ENCODE results near the gene ZCCHC10.
"Not testable (repeated sequence)": the region's sequence is repeated elsewhere in the genome, so short reads cannot be mapped to it uniquely, and the experiment has no call there.

Gene ZCCHC10

DNA sequence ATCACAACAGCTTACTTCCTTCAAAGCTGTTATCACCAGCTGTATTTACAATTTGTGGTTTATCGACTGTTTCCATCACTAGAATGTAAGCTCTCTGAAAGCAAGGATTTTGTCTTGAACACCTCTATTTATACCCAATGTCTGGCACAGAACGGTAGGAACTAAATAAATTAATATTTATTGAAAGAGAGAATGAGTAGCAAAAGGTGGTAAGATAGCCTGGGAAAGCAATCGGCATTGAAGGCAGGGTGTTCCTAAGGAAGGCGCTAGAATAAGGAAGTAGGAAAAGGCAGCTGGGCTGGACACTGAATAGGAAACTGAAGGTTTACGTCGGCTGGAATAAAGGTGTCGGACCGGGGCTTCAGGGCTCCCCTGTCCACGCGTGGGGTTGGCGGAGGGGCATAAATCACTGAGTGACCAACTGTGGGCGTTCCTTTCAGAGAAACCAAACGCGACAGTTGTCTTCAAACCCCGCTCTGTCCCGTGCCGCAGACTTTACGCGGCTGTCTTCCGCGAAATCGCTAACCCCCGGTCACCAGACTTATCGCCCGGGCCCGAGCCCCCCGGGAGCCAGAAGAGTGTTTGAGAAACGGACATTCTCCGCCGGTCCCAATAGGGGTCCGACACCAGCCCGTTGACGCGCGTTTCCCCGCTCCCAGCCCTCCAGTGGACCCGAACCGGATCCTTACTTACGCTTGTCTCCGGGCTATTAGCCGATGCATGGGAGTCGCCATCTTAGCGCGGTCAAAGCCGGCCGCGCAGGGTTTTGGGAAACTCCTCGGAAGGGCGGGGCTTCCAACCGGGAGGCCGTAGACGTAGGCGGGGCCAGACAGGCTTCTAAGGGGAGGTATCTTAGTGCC lies at the start of gene ZCCHC10:
Gene ZCCHC10, minus strand, starts transcription at position 746 of the 860 bp plus-strand sequence. Its CDS starts 12 bp downstream, at position 734.
- DNase-seq (ENCODE audit: low spot score), result peak; percentile 97

DNA sequence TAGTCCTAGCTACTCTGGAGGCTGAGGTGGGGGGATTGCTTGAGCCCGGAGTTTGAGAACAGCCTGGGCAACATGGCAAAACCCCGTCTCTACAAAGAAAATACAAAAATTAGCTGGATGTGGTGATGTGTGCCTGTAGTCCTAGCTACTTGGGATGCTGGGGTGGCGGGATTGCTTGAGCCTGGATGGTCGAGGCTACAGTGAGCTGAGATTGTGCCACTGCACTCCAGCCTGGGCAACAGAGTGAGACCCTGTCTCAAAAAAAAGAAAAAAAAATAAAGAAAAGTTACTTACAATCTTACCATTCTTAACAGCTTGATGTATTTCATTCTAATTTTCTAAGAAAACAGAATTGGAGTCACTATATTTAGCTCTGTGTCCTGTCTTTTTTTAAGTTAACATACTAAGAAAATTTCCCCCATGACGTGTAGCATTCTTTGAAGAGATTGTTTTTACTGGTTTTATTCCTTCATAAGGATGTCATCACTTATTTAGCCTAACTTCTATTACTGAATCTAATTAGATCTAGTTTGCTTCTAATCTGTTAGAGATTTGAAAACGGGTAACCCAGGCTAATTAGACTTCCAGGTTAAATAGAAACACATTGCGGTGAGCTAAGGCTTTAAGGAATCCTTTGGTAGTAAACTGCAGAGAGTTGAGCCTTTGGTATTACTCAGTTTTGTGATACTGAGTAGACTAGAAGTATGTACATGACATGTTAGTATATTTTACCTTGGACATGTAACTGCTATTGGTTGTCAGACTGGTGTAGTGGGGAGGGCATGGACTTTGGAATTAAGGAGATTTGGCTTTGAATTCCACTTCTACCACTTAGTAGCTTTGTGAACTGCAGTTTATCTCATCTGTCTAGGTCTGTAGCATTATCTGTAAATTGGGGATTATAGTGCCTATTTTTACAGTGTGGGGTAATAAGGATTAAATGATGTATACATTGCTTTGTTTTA lies 49.5 kb upstream of the ZCCHC10 start:
- DNase-seq (ENCODE audit: low spot score), result no peak

DNA sequence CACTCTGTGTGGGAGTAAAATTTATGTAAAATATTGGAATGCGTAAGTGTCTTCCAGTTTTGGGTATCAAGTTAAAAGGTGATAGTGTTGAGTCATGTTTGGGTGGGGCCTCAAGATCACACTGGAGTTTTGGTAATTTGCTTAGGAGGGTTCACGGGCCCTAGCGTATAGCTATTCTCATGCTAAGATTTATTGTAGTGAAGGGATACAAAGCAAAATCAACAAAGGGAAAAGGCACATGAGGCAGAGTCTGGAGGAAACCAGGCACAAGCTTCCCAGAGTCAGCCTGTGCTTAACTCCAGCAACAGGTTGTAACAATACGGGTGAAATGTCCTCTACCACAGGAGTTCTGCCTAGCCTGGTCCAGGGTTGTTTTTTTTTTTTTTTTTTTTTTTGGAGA lies 45.7 kb upstream of the ZCCHC10 start:
- no peak for DNase-seq (ENCODE audit: low spot score)

DNA sequence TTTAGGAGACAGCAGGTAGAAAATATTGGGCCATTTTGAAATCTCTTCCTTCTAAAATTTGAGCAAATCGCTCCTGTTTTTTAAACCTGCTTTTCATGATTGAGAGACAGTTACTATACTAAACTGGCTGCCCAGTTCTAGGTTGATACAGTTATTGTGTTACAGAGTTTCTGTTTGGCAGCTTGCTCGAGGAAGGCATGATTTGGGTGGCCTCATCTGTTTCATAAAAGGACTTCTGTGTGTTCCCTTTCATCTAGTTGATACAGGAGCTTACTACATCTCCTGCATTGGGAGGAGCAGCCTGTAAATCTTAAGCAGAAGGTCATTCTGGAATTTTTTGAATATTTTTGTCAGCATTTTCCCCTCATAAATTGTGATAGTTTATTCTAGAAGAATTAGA lies 39.7 kb upstream of the ZCCHC10 start:
- no peak for DNase-seq (ENCODE audit: low spot score)

DNA sequence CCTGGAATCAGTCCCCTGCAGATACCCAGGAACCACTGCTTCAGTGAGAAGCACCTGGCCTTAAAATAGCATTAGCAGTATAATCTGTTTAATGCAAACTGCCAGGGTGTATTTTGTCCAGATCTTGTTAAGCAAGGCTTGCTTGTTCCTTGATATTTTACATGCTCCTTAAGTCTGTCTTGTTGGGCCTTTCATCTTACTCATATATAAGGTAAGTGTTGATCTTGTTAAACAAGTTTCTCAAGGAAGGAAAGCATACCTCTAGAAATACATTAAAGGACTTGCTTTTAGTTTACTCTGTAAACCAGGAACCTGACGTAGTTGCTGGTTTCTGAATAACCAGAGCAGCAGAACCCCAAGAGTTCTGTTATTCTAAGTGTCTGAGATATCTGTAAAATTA lies 39.1 kb upstream of the ZCCHC10 start:
- no peak for DNase-seq (ENCODE audit: low spot score)

GRCh38 chr5:133063965-133064364 lies 37.6 kb upstream of the ZCCHC10 start:
- no peak for DNase-seq (ENCODE audit: low spot score)

DNA sequence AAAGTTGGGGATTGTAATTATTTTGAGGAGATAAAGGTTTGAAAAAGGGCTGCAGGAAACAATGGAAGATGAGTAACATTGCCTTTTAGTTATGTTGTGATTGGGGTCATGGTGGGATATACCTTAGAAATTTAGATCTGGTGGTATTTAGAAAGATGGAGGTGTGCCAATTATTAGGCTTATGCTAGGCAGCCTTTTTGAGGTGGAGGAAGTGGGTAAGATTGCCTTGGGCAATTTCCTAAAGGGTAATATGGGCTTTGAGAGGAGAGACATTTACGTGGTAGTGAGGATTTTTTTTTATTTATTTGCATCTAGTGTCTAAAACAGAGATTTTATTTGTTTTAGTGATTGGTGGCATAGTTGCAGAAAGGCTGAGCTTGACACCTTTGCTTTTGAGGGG lies 35.9 kb upstream of the ZCCHC10 start:
- no peak for DNase-seq (ENCODE audit: low spot score)

DNA sequence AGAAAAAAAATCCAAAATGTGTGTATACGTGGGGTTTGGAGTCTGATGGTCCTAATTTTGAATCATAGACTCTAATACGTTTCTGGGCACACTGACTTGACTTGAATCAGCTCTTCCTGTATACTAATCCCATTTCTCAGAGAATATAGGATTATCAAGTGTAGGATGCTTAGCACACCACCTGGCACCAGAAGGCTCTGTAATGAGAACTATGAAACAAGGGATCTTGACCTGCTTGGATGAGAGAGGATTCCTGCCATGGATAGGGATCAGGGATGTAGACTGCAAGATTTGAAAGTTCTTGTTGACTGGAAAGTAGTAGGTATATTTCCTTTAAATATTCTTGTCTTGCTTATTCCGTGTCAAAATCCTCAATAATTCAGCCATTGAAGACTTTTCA lies 33.3 kb upstream of the ZCCHC10 start:
- no peak for DNase-seq (ENCODE audit: low spot score)

DNA sequence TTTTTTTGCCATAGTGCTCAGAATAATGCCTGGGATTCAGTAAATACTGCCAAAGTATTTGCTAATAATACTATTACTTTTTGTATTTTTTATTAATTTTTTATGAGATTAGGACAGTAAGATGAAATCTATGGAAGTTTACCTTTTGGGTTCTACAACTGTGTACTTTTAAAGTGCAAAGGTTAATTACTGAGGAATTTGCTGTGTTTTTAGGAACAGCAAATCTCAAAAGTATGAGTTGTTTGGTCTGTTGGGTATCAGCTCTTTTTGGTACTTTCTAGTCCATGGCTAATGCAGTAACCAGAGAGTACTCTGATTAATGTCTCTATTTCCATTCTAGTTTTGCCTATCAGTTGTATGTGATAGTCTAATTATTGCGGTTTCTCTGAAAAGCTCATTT lies 30.5 kb upstream of the ZCCHC10 start:
- no peak for DNase-seq (ENCODE audit: low spot score)

- no peak for DNase-seq (ENCODE audit: low spot score)
These were observed 28.5 kb upstream of the ZCCHC10 start for GRCh38 chr5:133054697-133055471.

- DNase-seq (ENCODE audit: low spot score), result no peak
These were observed 27.1 kb upstream of the ZCCHC10 start for GRCh38 chr5:133053448-133053847.

DNA sequence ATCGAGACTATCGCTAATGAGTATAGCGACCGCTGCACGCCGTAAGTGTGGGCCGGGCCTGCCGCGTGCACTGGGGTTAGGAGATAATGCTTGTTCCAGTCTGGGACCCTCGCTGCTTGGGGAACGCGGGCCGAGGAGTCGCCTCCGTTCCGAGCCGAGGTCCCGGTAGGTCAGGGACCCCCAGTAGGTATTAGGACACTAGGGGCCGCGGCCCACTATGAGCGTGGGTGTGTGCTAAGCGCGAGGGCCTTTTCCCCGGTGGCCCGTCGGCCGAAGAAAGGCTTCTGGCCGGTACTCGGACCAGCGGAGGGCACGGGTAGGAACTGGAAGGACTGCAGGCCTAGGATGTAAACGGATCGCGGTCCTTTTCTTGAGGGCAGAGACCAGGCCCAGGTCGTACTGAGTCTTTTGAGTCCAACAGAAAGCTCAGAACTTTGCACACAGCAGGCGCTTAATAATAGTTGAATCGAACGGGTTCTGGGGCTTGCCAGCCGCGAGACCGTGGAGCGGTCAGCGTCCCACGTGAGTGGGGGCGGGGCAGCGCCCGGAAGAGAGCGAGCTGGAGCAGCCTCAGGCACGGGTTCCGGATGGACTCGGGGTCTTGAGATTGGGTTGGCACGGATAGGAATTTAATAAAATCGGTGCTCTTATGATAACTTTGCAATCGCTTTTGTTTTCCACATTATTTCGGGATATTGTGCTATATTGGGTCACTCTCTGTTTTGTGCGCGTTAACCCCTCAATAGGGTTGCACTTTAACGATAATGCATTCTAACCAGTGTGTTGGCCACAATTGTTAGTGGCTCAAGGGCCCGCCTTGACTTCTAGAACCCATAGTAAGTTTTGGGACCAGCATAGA lies 26.2 kb upstream of the ZCCHC10 start:
- peak; percentile 33 for DNase-seq (ENCODE audit: low spot score)

DNA sequence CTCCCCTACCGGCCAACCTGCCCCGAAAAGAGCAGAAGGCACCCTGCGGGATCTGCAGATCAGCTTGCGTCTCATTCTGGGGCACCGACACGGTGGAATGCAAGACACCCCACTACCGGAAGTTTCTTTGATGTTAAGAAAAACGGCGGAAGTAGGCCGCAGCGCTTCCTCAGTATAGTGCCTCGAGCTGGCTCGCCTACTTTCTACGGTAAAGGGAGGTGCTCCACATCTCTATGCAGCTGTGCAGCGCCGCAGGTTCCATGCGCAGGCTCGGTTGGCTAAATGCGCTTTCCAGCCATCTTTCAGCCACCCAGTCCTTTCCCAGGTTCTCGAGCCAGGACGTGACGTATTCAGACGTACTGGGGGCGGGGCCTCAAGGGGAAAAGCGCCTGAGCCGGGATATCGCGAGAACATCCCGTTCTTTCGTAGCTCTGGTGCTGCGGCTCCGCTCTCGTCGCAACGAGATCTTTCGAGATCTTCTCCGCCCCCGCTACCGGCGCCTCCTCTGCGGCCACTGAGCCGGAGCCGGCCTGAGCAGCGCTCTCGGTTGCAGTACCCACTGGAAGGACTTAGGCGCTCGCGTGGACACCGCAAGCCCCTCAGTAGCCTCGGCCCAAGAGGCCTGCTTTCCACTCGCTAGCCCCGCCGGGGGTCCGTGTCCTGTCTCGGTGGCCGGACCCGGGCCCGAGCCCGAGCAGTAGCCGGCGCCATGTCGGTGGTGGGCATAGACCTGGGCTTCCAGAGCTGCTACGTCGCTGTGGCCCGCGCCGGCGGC lies 25.4 kb upstream of the ZCCHC10 start, which contains the start of gene HSPA4:
Gene HSPA4, plus strand, starts transcription at position 472 of the 775 bp plus-strand sequence. Its CDS starts 238 bp downstream, at position 710.
- peak; percentile 99 for DNase-seq (ENCODE audit: low spot score)

DNA sequence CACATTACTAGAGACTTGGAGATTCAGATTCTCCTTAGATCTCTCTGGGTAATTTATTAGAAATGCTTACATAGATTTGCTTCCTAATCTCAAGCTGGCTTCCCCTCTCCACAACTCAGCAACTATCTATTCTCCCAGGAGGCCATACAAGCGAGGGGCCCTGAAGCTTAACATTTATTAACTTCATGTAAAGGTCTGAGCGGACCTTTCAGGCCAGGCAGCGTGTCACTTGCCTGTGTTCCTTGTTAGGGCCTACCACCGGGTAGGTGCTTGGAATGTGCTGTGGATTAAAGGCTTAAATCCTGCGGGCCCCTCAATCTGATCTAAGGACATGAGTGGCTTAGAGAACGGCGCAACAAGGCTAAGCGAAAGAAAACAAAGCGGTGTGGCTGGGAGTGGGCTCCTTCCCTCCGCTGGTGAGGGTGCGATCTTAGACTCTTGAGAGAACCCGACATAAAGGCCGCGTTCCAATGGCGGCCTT lies 24.8 kb upstream of the ZCCHC10 start:
- DNase-seq (ENCODE audit: low spot score), result no peak

DNA sequence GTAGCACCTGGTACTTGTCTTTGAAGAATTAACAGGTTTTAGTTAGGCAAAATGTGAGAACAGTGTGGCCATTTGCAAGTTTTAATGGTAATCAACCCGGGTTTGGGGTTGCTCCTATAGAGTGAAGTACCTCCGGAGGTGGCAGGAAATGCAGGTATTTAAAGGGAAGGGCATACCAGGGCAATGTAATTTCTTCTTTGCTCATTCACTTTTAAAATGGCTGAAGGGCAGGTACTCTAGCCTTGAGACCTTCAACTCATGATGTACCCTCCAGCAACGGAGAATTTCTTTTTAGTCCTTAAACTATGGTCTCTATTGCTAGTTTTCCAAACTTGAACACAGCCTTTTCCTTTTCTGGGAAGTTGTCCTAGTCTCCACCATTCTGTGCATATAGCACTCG lies 24.2 kb upstream of the ZCCHC10 start:
- no peak for DNase-seq (ENCODE audit: low spot score)

GRCh38 chr5:133049726-133050048 lies 23.3 kb upstream of the ZCCHC10 start:
- DNase-seq (ENCODE audit: low spot score), result no peak

DNA sequence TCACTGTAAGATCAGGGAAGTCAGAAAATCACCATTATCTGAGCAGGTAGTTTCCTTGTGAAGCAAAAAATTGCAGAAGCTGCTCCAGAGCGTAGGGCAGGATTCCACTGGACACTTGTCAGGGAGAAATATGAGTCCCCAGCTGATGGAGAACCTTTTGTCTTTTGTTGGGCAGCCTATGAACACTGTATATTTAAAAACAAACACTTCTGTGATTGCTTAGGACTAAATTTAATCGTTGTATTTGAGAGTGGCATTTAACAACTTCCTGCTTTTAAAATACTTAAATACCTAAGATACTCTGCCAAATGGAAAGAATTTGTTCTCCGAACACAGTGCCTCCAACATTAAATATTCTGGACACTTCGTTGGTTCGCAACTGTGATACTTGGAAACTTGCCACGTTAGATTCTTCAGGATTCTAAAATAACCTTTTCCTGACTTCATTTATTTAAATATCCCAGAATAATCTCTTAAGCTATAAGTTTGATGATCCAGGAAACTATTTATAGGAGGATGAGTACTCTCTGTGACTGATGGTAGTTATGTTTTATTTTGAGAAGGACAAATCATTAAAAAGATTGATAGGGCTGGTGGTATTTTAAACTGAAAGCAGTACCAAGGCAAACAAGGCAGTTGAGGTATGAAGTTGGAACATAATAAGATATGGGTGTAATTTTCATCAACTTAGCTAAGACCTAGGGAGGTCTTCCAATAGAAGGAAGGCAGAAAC lies 22.8 kb upstream of the ZCCHC10 start:
- no peak for DNase-seq (ENCODE audit: low spot score)

DNA sequence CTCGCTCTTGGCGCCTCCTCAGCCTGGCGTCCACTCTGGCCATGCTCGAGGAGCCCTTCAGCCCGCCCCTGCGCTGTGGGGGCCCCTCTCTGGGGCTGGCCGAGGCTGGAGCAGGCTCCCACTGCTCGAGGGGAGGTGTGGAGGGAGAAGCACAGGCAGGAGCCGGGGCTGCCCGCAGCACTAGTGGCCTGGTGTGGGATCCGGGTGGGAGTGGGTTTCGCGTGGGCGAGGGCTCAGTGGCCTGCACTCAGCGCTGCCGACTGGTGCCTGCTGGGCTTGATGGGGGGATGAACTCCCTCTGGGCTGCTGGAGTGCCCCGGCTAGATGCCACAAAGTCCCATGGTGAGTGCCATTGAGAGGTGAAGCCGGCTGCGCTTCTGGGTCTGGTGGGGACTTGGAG lies 21.1 kb upstream of the ZCCHC10 start:
- no peak for DNase-seq (ENCODE audit: low spot score)

DNA sequence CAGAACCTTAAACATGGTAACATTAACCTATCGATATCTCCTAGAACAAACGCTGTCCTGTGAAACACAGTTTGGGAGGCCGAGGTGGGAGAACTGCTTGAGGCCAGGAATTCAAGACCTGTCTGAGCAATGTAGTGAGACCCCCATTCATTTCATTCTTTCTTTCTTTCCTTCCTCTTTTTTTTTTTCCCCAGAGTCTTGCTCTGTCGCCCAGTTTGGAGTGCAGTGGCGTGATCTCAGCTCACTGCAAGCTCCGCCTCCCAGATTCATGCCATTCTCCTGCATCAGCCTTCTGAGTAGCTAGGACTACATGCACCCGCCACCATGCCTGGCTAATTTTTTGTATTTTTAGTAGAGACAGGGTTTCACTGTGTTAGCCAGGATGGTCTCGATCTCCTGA lies 20.2 kb upstream of the ZCCHC10 start:
- not testable (repeated sequence) for DNase-seq (ENCODE audit: low spot score)
